ENCODE data around the gene GLI3. TPM values are rescaled to one million over a fixed set of nuclear protein-coding genes. Genes with fewer than 3 reads are reported as not detected.

Gene GLI3
- total RNA-seq, 1 experiment from 2014 or later: 45.0 TPM

- H3K4me3 Mint-ChIP-seq: no peak overlapping the region
- no peak overlapping the region for H3K27ac ChIP-seq (ENCODE audit: insufficient read length, low read depth, low read length)
- H4K8ac ChIP-seq (replicated peaks; ENCODE audit: insufficient read length, low read depth, low read length): no peak overlapping the region
- H2AK5ac ChIP-seq (ENCODE audit: insufficient read length, low read length): no peak overlapping the region
- H3K23me2 ChIP-seq (ENCODE audit: insufficient read length, low read depth, low read length, poor library complexity, severe bottlenecking): no peaks in the 10 kb centered on the region
- H3K79me2 ChIP-seq (ENCODE audit: insufficient read depth, low read length): no peaks in the 10 kb centered on the region
- H2BK5ac ChIP-seq (ENCODE audit: insufficient read length, low read length): no peak overlapping the region
- peaks cover 2% of the 10 kb centered on the region; the same call in 1 of the 2 replicates for H3K4me1 ChIP-seq (ENCODE audit: insufficient read depth, low read length)
- peaks cover 2% of the 10 kb centered on the region for H3K79me1 ChIP-seq (ENCODE audit: insufficient read depth, low read depth, low read length, poor library complexity, severe bottlenecking)
- no peak overlapping the region for H3K18ac ChIP-seq (ENCODE audit: insufficient read length, low read depth, low read length)
- H2BK15ac ChIP-seq (ENCODE audit: low read depth, low read length): no peak overlapping the region
- no peaks in the 10 kb centered on the region for H4K20me1 ChIP-seq (ENCODE audit: control insufficient read depth, insufficient read depth, insufficient read length)
- no peak overlapping the region for H3K27ac Mint-ChIP-seq
- H3T11ph ChIP-seq (ENCODE audit: low read length): no peak overlapping the region
- H4K5ac ChIP-seq (ENCODE audit: insufficient read length, low read depth, low read length): no peak overlapping the region
- H3K4ac ChIP-seq (ENCODE audit: low read depth, low read length): no peak overlapping the region
- no peaks in the 10 kb centered on the region for H3K9me3 Mint-ChIP-seq
- no peak overlapping the region for H3K56ac ChIP-seq (ENCODE audit: insufficient read length, low read depth, low read length)
- H3K4me1 Mint-ChIP-seq: peaks cover 21 to 28% of the 10 kb centered on the region in 2 experiments
- H3K36me3 Mint-ChIP-seq (ENCODE audit: insufficient read depth in 1 of 3, low read depth in 3 of 3): peaks cover 0 to 12% (median 7%) of the 10 kb centered on the region in 3 experiments; a peak in 5 of 7 replicates
- H3K27me3 Mint-ChIP-seq (ENCODE audit: low read depth): no peaks in the 10 kb centered on the region
- no peak overlapping the region for H3K14ac ChIP-seq (ENCODE audit: insufficient read depth, low read length)
- H2AFZ ChIP-seq (ENCODE audit: low read length): no peak overlapping the region
- no peak overlapping the region for H3K4me2 ChIP-seq (ENCODE audit: insufficient read depth, insufficient read length, low read length)
- no peak overlapping the region for H3K23ac ChIP-seq (ENCODE audit: insufficient read length, low read depth, low read length)
- H2BK20ac ChIP-seq (ENCODE audit: low read depth, low read length, poor library complexity, severe bottlenecking): no peak overlapping the region
- no peak for DNase-seq
- no CpG with 5 or more reads among the region's 7 CpGs for WGBS (ENCODE audit: extremely low coverage, insufficient read length, low lambda C conversion rate)
- H3K9me3 ChIP-seq (ENCODE audit: control insufficient read depth, low read depth, low read length): no peaks in the 10 kb centered on the region
- no peak for TF ChIP-seq CTCF (conservative IDR thresholded peaks at IDR 0.05)
- H3K27me3 ChIP-seq (ENCODE audit: insufficient read depth, low read length): no peaks in the 10 kb centered on the region
- H3K9ac ChIP-seq (ENCODE audit: extremely low read depth, insufficient read length, low read length): no peak overlapping the region
- no peak overlapping the region for H4K91ac ChIP-seq (ENCODE audit: insufficient read length, low read depth, low read length)
- no peak overlapping the region for H2BK12ac ChIP-seq (ENCODE audit: insufficient read length, low read depth, low read length)
- no peak overlapping the region for H2BK120ac ChIP-seq (ENCODE audit: low read depth, low read length, poor library complexity, severe bottlenecking)
These were observed 85.7 kb downstream of the GLI3 start for GRCh38 chr7:42151309-42151708.
